ENCODE measurements around the gene GPR39. TPM values are rescaled to one million over a fixed set of nuclear protein-coding genes. Genes with fewer than 3 reads are reported as not detected.

GPR39 gene
- total RNA-seq, 1 donor from 2014 or later = 1.0 TPM

DNA sequence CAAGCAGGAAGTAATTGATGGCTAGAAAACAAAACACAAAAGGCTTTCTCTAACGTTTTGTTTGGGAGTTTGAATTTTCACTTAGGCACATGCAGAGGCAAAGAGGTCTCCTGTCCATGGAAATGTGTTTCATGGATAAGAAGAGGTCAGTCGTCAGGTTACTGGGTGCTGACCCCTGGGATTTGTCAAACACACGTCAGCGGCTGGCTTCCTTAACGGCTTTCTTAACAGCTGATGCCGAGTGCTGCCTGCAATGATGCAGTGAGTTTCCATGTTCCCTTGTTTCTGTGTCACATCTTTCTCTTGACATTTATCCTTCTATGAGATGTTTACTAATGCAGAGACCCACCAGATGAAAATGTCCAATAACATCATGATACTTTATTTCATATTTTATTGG is 31.7 kb downstream of the GPR39 start:
- peaks cover 7% of the 10 kb centered on the region for H3K4me1 Mint-ChIP-seq (ENCODE audit: low read depth, unreplicated experiment)
- TF ChIP-seq, protein P1, sequence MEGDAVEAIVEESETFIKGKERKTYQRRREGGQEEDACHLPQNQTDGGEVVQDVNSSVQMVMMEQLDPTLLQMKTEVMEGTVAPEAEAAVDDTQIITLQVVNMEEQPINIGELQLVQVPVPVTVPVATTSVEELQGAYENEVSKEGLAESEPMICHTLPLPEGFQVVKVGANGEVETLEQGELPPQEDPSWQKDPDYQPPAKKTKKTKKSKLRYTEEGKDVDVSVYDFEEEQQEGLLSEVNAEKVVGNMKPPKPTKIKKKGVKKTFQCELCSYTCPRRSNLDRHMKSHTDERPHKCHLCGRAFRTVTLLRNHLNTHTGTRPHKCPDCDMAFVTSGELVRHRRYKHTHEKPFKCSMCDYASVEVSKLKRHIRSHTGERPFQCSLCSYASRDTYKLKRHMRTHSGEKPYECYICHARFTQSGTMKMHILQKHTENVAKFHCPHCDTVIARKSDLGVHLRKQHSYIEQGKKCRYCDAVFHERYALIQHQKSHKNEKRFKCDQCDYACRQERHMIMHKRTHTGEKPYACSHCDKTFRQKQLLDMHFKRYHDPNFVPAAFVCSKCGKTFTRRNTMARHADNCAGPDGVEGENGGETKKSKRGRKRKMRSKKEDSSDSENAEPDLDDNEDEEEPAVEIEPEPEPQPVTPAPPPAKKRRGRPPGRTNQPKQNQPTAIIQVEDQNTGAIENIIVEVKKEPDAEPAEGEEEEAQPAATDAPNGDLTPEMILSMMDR (IDR thresholded peaks at IDR 0.05; ENCODE audit: partially characterized antibody, unreplicated experiment) = no peak
- H3K27ac Mint-ChIP-seq (ENCODE audit: unreplicated experiment) = no peak overlapping the region
- H3K36me3 Mint-ChIP-seq (ENCODE audit: unreplicated experiment) = peaks cover 5% of the 10 kb centered on the region
- H3K27me3 Mint-ChIP-seq (ENCODE audit: unreplicated experiment) = no peaks in the 10 kb centered on the region
- peaks cover 3% of the 10 kb centered on the region for H3K9me3 Mint-ChIP-seq (ENCODE audit: unreplicated experiment)
- DNase-seq = no peak
- no peak overlapping the region for H3K4me3 Mint-ChIP-seq (ENCODE audit: unreplicated experiment)

DNA sequence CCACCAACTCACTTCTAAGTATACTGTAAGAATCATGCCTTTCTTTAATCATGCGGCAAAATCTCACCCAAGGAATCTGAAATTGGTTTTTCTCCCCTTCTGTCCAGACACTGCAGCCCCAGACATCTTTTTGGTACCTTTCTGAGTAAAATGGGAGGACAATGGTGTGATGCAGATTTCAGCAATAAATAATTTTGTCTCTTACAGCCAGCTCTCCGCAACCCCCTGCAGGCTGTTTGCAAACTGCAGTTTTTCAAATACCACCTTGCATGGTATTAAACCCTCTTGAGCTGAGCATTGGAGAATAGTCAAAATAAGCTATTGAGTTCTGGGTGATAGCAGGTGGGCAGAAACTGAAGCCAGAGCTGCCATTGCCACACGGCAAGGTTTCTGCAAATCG is 32.2 kb downstream of the GPR39 start:
- Mint-ChIP-seq H3K4me3 (ENCODE audit: unreplicated experiment) (no peak overlapping the region), H3K9me3 (ENCODE audit: unreplicated experiment) (peaks cover 3% of the 10 kb centered on the region), H3K36me3 (ENCODE audit: unreplicated experiment) (peaks cover 5% of the 10 kb centered on the region), H3K4me1 (ENCODE audit: low read depth, unreplicated experiment) (peaks cover 7% of the 10 kb centered on the region), H3K27me3 (ENCODE audit: unreplicated experiment) (no peaks in the 10 kb centered on the region), H3K27ac (ENCODE audit: unreplicated experiment) (peak overlapping the region; percentile 46)
- TF ChIP-seq, protein P1 (IDR thresholded peaks at IDR 0.05; ENCODE audit: partially characterized antibody, unreplicated experiment) = peak; percentile 78
- peak; percentile 67 for DNase-seq

DNA sequence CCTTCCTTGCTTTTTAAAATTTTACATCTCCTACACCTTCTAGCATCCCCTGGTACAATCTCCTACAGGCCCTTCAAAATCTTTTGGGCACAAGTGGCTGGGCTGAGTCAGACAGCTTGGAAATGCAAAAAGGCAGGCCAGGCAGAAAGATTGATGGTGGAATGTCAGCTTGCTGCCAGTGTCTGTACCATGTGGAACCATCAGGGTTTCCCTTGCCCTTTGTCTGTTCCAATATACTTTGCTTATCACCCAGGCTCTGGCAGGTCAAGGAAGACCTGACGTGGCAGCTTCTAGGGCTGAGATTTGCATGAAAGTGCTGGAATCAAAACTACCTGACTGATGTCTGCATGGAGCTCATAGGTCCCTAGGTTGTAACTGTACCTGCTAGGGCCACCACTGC is 33.3 kb downstream of the GPR39 start:
- no peak overlapping the region for H3K27ac Mint-ChIP-seq (ENCODE audit: unreplicated experiment)
- H3K27me3 Mint-ChIP-seq (ENCODE audit: unreplicated experiment) = peaks cover 2% of the 10 kb centered on the region
- no peak for DNase-seq
- peaks cover 5% of the 10 kb centered on the region for H3K36me3 Mint-ChIP-seq (ENCODE audit: unreplicated experiment)
- no peak overlapping the region for H3K4me3 Mint-ChIP-seq (ENCODE audit: unreplicated experiment)
- peaks cover 3% of the 10 kb centered on the region for H3K9me3 Mint-ChIP-seq (ENCODE audit: unreplicated experiment)
- H3K4me1 Mint-ChIP-seq (ENCODE audit: low read depth, unreplicated experiment) = peaks cover 7% of the 10 kb centered on the region
- TF ChIP-seq, protein P1 (IDR thresholded peaks at IDR 0.05; ENCODE audit: partially characterized antibody, unreplicated experiment) = no peak

DNA sequence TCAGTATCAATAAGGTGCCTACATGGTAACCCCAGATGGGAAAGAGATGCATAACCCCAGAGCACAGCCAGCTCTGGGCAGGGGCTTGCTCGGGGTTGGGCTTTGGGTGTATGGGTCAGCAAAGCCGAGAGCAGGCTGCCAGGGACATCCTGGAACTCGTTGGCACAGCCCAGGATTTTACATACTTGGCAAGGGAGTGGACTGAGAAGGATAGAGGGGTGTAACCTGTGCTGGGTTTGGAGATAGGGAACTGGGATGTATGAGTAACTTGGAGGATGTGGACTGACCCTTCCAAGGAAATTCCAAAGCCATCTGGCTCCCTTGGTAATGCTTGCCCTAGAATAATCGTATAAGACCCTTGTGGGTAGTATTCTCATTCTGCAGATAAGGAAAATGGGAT is 44.2 kb downstream of the GPR39 start:
- H3K4me3 Mint-ChIP-seq (ENCODE audit: unreplicated experiment) = no peak overlapping the region
- no peak overlapping the region for H3K27ac Mint-ChIP-seq (ENCODE audit: unreplicated experiment)
- H3K36me3 Mint-ChIP-seq (ENCODE audit: unreplicated experiment) = peaks cover 22% of the 10 kb centered on the region
- no peak for DNase-seq
- H3K9me3 Mint-ChIP-seq (ENCODE audit: unreplicated experiment) = peaks cover 4% of the 10 kb centered on the region
- TF ChIP-seq, protein P1 (IDR thresholded peaks at IDR 0.05; ENCODE audit: partially characterized antibody, unreplicated experiment) = no peak
- H3K4me1 Mint-ChIP-seq (ENCODE audit: low read depth, unreplicated experiment) = no peaks in the 10 kb centered on the region
- peaks cover 2% of the 10 kb centered on the region for H3K27me3 Mint-ChIP-seq (ENCODE audit: unreplicated experiment)

DNA sequence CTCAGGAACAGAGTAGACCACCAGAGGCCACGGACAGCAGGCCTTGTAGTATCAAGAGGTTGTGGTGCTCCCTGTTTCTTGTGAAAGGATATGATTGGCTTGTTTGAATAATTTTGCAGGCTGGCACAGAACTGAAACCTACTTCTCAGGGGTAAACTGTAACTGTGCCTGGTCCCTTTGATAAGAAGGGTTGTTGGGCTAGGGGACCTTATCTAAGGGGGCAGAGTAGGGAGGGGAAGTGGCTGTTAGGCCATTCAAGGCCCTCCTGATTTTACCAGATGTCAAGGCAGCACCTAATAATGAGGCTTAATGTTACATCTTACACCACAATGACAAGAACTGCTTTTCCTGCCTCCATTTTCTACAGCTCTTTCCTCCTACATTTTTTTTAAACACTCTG is 45.6 kb downstream of the GPR39 start:
- no peak for DNase-seq
- no peak overlapping the region for H3K27ac Mint-ChIP-seq (ENCODE audit: unreplicated experiment)
- H3K4me3 Mint-ChIP-seq (ENCODE audit: unreplicated experiment) = no peak overlapping the region
- H3K4me1 Mint-ChIP-seq (ENCODE audit: low read depth, unreplicated experiment) = no peaks in the 10 kb centered on the region
- TF ChIP-seq, protein P1 (IDR thresholded peaks at IDR 0.05; ENCODE audit: partially characterized antibody, unreplicated experiment) = no peak
- H3K36me3 Mint-ChIP-seq (ENCODE audit: unreplicated experiment) = peaks cover 17% of the 10 kb centered on the region
- peaks cover 2% of the 10 kb centered on the region for H3K9me3 Mint-ChIP-seq (ENCODE audit: unreplicated experiment)
- peaks cover 2% of the 10 kb centered on the region for H3K27me3 Mint-ChIP-seq (ENCODE audit: unreplicated experiment)
